ENCODE data around the gene NCBP2L.

Gene NCBP2L

DNA sequence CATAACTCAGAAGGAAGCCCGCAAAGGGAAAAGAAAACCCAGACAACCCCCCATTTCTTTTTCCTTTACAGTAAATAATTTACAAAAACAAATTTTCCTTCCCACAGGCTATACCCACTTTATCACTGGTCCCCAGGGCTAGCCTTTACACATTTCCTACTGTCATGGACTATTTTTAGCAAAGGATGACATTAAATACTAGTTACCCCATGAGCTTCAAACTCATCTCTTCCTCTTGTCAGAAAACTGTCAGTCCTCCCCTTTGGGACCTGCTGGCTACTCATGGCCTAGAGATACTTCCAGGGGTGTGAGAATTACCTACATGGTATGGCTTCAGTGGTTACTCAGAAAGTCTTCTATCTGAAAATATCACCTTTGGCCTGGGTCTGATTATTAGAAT is 13.9 kb upstream of the NCBP2L start:
- CTCF ChIA-PET, result interaction anchor here (1.0 to 1.2 kb wide), 3 partner anchors 10 to 103 kb away, joined by 3 read pairs; partner anchors contain the start of gene NCBP2L
- WGBS (ENCODE audit: insufficient coverage), result 100% methylated on average over 1 of the region's 1 CpG

DNA sequence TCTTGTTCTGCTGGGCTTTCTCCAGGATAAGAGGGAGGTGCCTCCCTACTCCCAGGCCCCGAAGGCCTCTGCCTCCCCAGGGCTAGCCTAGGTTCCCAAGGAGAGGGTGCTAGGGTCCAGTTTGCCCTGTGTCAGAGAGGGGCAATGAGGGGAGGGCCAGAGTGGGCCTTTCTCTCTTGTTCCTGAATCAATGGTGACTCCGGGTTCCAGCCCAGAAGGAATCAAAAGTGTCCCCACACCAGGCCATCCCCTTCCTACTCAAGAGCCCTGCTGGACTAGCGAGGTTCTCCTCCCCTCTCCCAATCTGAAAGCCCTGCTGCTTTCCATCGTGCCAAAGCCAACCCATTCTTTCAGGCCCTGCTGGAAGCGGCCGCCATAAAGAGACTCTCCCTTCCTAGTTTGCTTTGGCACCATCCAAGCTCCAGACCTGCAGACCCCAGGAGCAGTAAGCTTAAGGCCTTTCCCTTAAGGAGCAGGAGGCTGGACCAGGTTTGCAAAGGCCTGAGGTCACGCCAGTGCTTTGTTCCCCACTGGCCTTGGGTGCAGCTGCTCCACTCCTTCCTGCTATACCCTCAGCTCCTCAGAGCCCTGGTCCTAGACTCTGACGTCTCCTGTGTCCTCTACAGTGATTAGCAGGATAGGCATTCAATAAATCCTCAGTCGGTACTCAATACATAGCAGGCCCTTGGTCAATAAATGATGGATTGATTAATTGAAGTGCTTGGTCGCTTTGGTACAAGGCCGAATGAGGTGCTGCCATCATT is 12.5 kb upstream of the NCBP2L start:
- Histone ChIP-seq H3K9me3 (ENCODE audit: control extremely low read depth in 1 of 5, control insufficient read depth in 4 of 5, insufficient read depth in 2 of 5, low read depth in 1 of 5, low read length in 4 of 5) (no peaks in the 10 kb centered on the region), H3K27me3 (replicated peaks in 2 of 5; ENCODE audit: control insufficient read depth in 4 of 5, insufficient read depth in 5 of 5, low read length in 4 of 5) (peaks cover 0 to 22% (median 2%) of the 10 kb centered on the region in 5 experiments), H3K4me3 (ENCODE audit: control insufficient read depth in 1 of 7, extremely low read depth in 1 of 7, insufficient read depth in 4 of 7, low read depth in 2 of 7, low read length in 6 of 7) (no peak overlapping the region), H3K4me1 (ENCODE audit: control extremely low read depth in 1 of 4, control insufficient read depth in 4 of 4, insufficient read depth in 4 of 4, low read length in 3 of 4) (no peaks in the 10 kb centered on the region), H3K27ac (ENCODE audit: insufficient read depth in 1 of 2, low read depth in 1 of 2, low read length in 2 of 2, poor library complexity in 1 of 2, severe bottlenecking in 2 of 2) (no peak overlapping the region), H3K36me3 (ENCODE audit: control insufficient read depth in 4 of 4, insufficient read depth in 4 of 4, low read length in 3 of 4) (no peaks in the 10 kb centered on the region)
- 80% methylated on average over 8 of the region's 11 CpGs for WGBS (ENCODE audit: insufficient coverage)
- no peak for DNase-seq
- CTCF ChIA-PET, result interaction anchor here (2.8 kb wide), 1 partner anchor 10 kb away, joined by 11 read pairs; the partner anchor contains the start of gene TSC22D3
- POLR2A ChIA-PET, result interaction anchor here (0.5 kb wide), 1 partner anchor 92 kb away, joined by 4 read pairs; no protein-coding TSS in a partner anchor

More for the DNA sequence above, 13.9 kb upstream of the NCBP2L start:
- H3K9me3 ChIP-seq (ENCODE audit: control extremely low read depth in 1 of 5, control insufficient read depth in 4 of 5, insufficient read depth in 2 of 5, low read depth in 1 of 5, low read length in 4 of 5), result no peaks in the 10 kb centered on the region
- H3K36me3 ChIP-seq (ENCODE audit: control insufficient read depth in 4 of 4, insufficient read depth in 4 of 4, low read length in 3 of 4), result no peaks in the 10 kb centered on the region
- no peak for DNase-seq
- H3K27me3 ChIP-seq (replicated peaks in 2 of 5; ENCODE audit: control insufficient read depth in 4 of 5, insufficient read depth in 5 of 5, low read length in 4 of 5), result peaks cover 0 to 31% (median under 1%) of the 10 kb centered on the region in 5 experiments
- no peak overlapping the region for H3K4me3 ChIP-seq (ENCODE audit: control insufficient read depth in 1 of 7, extremely low read depth in 1 of 7, insufficient read depth in 4 of 7, low read depth in 2 of 7, low read length in 6 of 7)
- POLR2A ChIA-PET, result no interaction called here
- H3K4me1 ChIP-seq (ENCODE audit: control extremely low read depth in 1 of 4, control insufficient read depth in 4 of 4, insufficient read depth in 4 of 4, low read length in 3 of 4), result no peaks in the 10 kb centered on the region
- H3K27ac ChIP-seq (ENCODE audit: insufficient read depth in 1 of 2, low read depth in 1 of 2, low read length in 2 of 2, poor library complexity in 1 of 2, severe bottlenecking in 2 of 2), result no peak overlapping the region

DNA sequence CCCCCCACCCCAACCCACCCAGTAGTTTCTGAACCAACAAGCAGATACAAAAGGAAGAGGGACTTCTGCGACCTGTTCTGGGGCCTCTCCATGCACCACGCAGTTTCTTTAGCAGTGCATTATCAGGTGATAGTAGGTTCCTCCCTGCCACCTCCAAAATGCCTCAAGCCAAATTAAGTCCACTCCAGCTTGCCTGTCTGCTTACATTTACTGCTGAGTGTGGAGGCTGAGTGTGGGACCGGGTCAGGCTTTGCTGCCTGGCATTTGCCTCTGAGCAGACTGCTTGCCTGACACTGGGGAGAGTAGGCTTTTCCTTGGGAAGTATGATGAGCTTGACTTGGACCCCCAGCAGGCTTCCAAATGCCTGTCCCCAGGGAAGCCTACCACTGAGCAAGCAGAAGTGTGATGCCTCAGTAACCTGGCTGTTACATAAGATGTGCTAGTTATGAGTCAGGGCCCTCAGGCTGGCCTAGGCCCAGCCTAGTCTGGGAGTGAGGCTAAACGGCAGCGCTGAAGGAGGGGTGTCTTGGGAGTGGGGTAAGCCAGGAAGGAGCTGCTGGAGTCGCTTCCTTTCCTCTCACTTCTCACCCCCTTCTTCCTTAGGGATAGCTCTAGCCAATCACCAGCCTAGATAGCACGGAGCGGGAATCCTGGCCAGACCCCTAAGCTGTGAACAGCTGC is 10.9 kb upstream of the NCBP2L start:
- no peak overlapping the region for H3K4me3 ChIP-seq (ENCODE audit: control insufficient read depth in 1 of 7, extremely low read depth in 1 of 7, insufficient read depth in 4 of 7, low read depth in 2 of 7, low read length in 6 of 7)
- H3K4me1 ChIP-seq (ENCODE audit: control extremely low read depth in 1 of 4, control insufficient read depth in 4 of 4, insufficient read depth in 4 of 4, low read length in 3 of 4), result no peaks in the 10 kb centered on the region
- DNase-seq, result no peak
- no peaks in the 10 kb centered on the region for H3K9me3 ChIP-seq (ENCODE audit: control extremely low read depth in 1 of 5, control insufficient read depth in 4 of 5, insufficient read depth in 2 of 5, low read depth in 1 of 5, low read length in 4 of 5)
- H3K27me3 ChIP-seq (replicated peaks in 2 of 5; ENCODE audit: control insufficient read depth in 4 of 5, insufficient read depth in 5 of 5, low read length in 4 of 5), result peaks cover 0 to 22% (median 2%) of the 10 kb centered on the region in 5 experiments
- ChIA-PET POLR2A (no interaction called here), CTCF (interaction anchor here (0.9 to 2.8 kb wide), 5 partner anchors 9 to 54 kb away, joined by 3 to 11 read pairs (median 4); partner anchors contain the start of gene TSC22D3)
- H3K27ac ChIP-seq (ENCODE audit: insufficient read depth in 1 of 2, low read depth in 1 of 2, low read length in 2 of 2, poor library complexity in 1 of 2, severe bottlenecking in 2 of 2), result no peak overlapping the region
- WGBS (ENCODE audit: insufficient coverage), result 73% methylated on average over 3 of the region's 8 CpGs
- H3K36me3 ChIP-seq (ENCODE audit: control insufficient read depth in 4 of 4, insufficient read depth in 4 of 4, low read length in 3 of 4), result no peaks in the 10 kb centered on the region

DNA sequence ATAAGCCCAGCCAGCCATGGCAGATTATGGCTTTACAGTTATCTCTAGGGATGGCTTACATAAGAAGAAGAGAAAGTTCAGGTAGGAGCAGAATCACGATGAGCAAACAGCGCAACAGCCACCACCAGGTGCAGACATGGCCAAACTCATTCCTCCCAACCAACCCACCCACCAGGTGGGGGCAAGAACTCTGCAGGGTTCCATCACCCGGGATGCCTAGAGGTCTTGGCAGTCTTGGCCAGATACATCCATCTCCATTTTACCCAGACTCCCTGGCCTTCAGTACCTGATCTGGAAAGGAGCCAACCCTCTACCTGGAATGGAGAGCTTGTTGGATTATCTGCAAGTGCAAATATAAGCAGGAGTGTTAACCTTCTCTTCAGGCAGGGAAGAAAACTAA is 9.5 kb upstream of the NCBP2L start:
- CTCF ChIA-PET, result no interaction called here
- Histone ChIP-seq H3K4me1 (ENCODE audit: control extremely low read depth in 1 of 4, control insufficient read depth in 4 of 4, insufficient read depth in 4 of 4, low read length in 3 of 4) (no peaks in the 10 kb centered on the region), H3K4me3 (ENCODE audit: control insufficient read depth in 1 of 7, extremely low read depth in 1 of 7, insufficient read depth in 4 of 7, low read depth in 2 of 7, low read length in 6 of 7) (no peak overlapping the region), H3K27ac (ENCODE audit: insufficient read depth in 1 of 2, low read depth in 1 of 2, low read length in 2 of 2, poor library complexity in 1 of 2, severe bottlenecking in 2 of 2) (no peak overlapping the region), H3K27me3 (replicated peaks in 2 of 5; ENCODE audit: control insufficient read depth in 4 of 5, insufficient read depth in 5 of 5, low read length in 4 of 5) (peaks cover 0 to 23% (median 2%) of the 10 kb centered on the region in 5 experiments), H3K9me3 (ENCODE audit: control extremely low read depth in 1 of 5, control insufficient read depth in 4 of 5, insufficient read depth in 2 of 5, low read depth in 1 of 5, low read length in 4 of 5) (no peaks in the 10 kb centered on the region), H3K36me3 (ENCODE audit: control insufficient read depth in 4 of 4, insufficient read depth in 4 of 4, low read length in 3 of 4) (no peaks in the 10 kb centered on the region)
- no peak for DNase-seq
- POLR2A ChIA-PET, result no interaction called here
- 40% methylated on average over 1 of the region's 3 CpGs for WGBS (ENCODE audit: insufficient coverage)

DNA sequence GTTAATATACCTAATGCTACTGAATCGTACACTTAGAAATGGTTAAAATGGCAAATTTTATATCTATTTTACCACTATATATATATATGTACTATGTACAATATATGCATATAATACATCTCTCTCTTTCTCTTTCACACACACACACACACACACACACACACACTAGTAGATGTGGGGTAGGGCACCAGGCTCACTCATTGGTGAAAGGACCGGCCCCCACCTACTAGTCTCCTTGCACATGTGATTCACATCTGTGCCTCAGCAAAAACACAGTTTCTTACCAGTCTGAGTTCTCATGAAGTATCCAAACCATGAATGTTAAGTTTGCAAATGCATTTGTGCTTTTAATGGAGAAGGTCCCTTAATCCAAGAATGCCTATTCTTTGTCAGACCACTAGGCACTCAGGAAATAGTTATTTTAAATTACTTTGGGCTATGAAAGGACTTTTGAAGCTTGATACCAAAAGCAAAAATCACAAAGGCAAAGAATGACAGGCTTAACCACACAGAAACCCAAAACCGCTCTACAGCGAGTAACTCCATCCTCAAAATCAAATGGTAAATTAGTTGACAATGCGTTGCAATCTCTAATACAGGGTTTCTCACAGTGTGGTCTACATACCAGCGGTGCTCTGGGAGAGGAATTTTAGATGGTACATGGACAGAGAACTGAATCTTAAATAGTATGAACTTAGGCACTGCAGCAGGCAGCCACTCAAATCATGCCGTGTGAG is 7.8 kb upstream of the NCBP2L start:
- CTCF ChIA-PET, result interaction anchor here (0.9 to 1.5 kb wide), 2 partner anchors 18 to 96 kb away, joined by 3 to 4 read pairs; no protein-coding TSS in a partner anchor
- H3K9me3 ChIP-seq (ENCODE audit: control extremely low read depth in 1 of 5, control insufficient read depth in 4 of 5, insufficient read depth in 2 of 5, low read depth in 1 of 5, low read length in 4 of 5), result no peaks in the 10 kb centered on the region
- peak in 1 of 3 donors; percentile 5 for DNase-seq
- H3K4me1 ChIP-seq (ENCODE audit: control extremely low read depth in 1 of 4, control insufficient read depth in 4 of 4, insufficient read depth in 4 of 4, low read length in 3 of 4), result peaks cover 0 to 2% (median 0%) of the 10 kb centered on the region in 4 experiments
- no peak overlapping the region for H3K4me3 ChIP-seq (ENCODE audit: control insufficient read depth in 1 of 7, extremely low read depth in 1 of 7, insufficient read depth in 4 of 7, low read depth in 2 of 7, low read length in 6 of 7)
- 40% methylated on average over 1 of the region's 7 CpGs for WGBS (ENCODE audit: insufficient coverage)
- POLR2A ChIA-PET, result no interaction called here
- H3K27me3 ChIP-seq (replicated peaks in 2 of 5; ENCODE audit: control insufficient read depth in 4 of 5, insufficient read depth in 5 of 5, low read length in 4 of 5), result peaks cover 0 to 25% (median 4%) of the 10 kb centered on the region in 5 experiments
- no peaks in the 10 kb centered on the region for H3K36me3 ChIP-seq (ENCODE audit: control insufficient read depth in 4 of 4, insufficient read depth in 4 of 4, low read length in 3 of 4)
- H3K27ac ChIP-seq (ENCODE audit: insufficient read depth in 1 of 2, low read depth in 1 of 2, low read length in 2 of 2, poor library complexity in 1 of 2, severe bottlenecking in 2 of 2), result no peak overlapping the region

DNA sequence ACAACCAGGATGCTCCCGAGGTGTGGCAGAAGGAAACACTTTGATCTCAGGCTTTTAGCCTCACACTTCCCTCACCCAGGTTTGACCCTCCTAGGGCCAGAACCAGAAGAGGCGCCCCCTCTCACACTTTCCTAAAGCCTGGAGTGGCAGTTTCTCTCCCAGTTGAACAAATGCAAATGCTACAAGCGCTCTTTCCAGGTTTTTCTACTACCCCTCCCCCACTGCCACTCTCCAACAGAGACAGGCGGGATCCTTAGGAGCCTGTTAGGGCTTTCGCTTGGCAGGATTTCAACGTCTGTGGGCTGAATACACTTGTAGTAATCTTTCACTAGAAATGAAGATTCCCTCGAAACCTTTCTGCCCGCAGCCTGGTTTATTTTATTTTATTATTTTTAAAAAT is 4.3 kb upstream of the NCBP2L start:
- H3K4me1 ChIP-seq (ENCODE audit: control extremely low read depth in 1 of 4, control insufficient read depth in 4 of 4, insufficient read depth in 4 of 4, low read length in 3 of 4), result peaks cover 0 to 20% (median 11%) of the 10 kb centered on the region in 4 experiments
- no peak overlapping the region for H3K27ac ChIP-seq (ENCODE audit: insufficient read depth in 1 of 2, low read depth in 1 of 2, low read length in 2 of 2, poor library complexity in 1 of 2, severe bottlenecking in 2 of 2)
- no peaks in the 10 kb centered on the region for H3K9me3 ChIP-seq (ENCODE audit: control extremely low read depth in 1 of 5, control insufficient read depth in 4 of 5, insufficient read depth in 2 of 5, low read depth in 1 of 5, low read length in 4 of 5)
- H3K36me3 ChIP-seq (ENCODE audit: control insufficient read depth in 4 of 4, insufficient read depth in 4 of 4, low read length in 3 of 4), result no peaks in the 10 kb centered on the region
- H3K27me3 ChIP-seq (replicated peaks in 2 of 5; ENCODE audit: control insufficient read depth in 4 of 5, insufficient read depth in 5 of 5, low read length in 4 of 5), result peaks cover 0 to 36% (median 6%) of the 10 kb centered on the region in 5 experiments
- no peak for DNase-seq
- no peak overlapping the region for H3K4me3 ChIP-seq (ENCODE audit: control insufficient read depth in 1 of 7, extremely low read depth in 1 of 7, insufficient read depth in 4 of 7, low read depth in 2 of 7, low read length in 6 of 7)
- ChIA-PET POLR2A (no interaction called here), CTCF (interaction anchor here (1.1 to 10.9 kb wide), 2 partner anchors 114 to 116 kb away, joined by 3 to 138 read pairs; no protein-coding TSS in a partner anchor)
- WGBS (ENCODE audit: insufficient coverage), result 72% methylated on average over 5 of the region's 8 CpGs
